Hepatocyte (in vitro differentiated cells): ENCODE measurements around the gene TKT. TPM values are rescaled to one million over a fixed set of nuclear protein-coding genes. Genes with fewer than 3 reads are reported as not detected.
"Not testable (repeated sequence)": the region's sequence is repeated elsewhere in the genome, so short reads cannot be mapped to it uniquely, and the experiment has no call there.

Source experiments
- DNase-seq: peaks from one replicate; pipeline ENCODE4 v3.0.0-alpha.2; 2016; ENCODE audit warnings: low spot score
- H2AFZ ChIP-seq: fragments of 200-600 bp; sonication (generic); 2 replicates; pipeline ENCODE4 v1.6.0; 2016; ENCODE audit warnings: antibody characterized with exemption, mild to moderate bottlenecking
- H3K27ac ChIP-seq: fragments of 200-600 bp; sonication (generic); 2 replicates; pipeline ENCODE4 v1.5.1; 2016; ENCODE audit warnings: mild to moderate bottlenecking
- H3K27me3 ChIP-seq: fragments of 200-600 bp; sonication (generic); 2 replicates; pipeline ENCODE4 v1.6.1; 2016
- H3K36me3 ChIP-seq: fragments of 200-600 bp; sonication (generic); replicated peaks from 2 replicates; pipeline ENCODE4 v1.5.1; 2016; ENCODE audit warnings: low read depth; ENCODE audit not compliant: insufficient read depth
- H3K4me1 ChIP-seq: fragments of 200-600 bp; sonication (generic); 2 replicates; pipeline ENCODE4 v1.5.1; 2016; ENCODE audit warnings: mild to moderate bottlenecking, moderate library complexity; ENCODE audit not compliant: insufficient read depth
- H3K4me2 ChIP-seq: fragments of 200-600 bp; sonication (generic); 2 replicates; pipeline ENCODE4 v1.6.0; 2016
- H3K4me3 ChIP-seq: fragments of 200-600 bp; sonication (generic); 2 replicates; pipeline ENCODE4 v1.5.1; 2016; ENCODE audit warnings: mild to moderate bottlenecking
- H3K79me2 ChIP-seq: fragments of 200-600 bp; sonication (generic); 2 replicates; pipeline ENCODE4 v1.6.0; 2017; ENCODE audit warnings: mild to moderate bottlenecking
- H3K9me2 ChIP-seq: fragments of 200-600 bp; sonication (generic); replicated peaks from 2 replicates; pipeline ENCODE4 v1.6.0; 2017; ENCODE audit warnings: mild to moderate bottlenecking; ENCODE audit not compliant: insufficient read depth
- H3K9me3 ChIP-seq: fragments of 200-600 bp; sonication (generic); 2 replicates; pipeline ENCODE4 v1.5.1; 2016; ENCODE audit warnings: low read depth, mild to moderate bottlenecking
- H4K20me1 ChIP-seq: fragments of 200-600 bp; sonication (generic); 2 replicates; pipeline ENCODE4 v1.6.0; 2016; ENCODE audit warnings: mild to moderate bottlenecking; ENCODE audit not compliant: insufficient read depth, poor library complexity, severe bottlenecking
- CTCF ChIP-seq: fragments of 200-600 bp; sonication (generic); IDR thresholded peaks from 2 replicates; pipeline ENCODE4 v1.5.1; 2016; ENCODE audit warnings: antibody characterized with exemption, mild to moderate bottlenecking; ENCODE audit not compliant: poor library complexity
- EZH2 ChIP-seq: fragments of 200-600 bp; sonication (generic); IDR thresholded peaks from 2 replicates; pipeline ENCODE4 v1.6.1; 2016; ENCODE audit warnings: antibody characterized with exemption, mild to moderate bottlenecking, borderline replicate concordance
- EZH2phosphoT487 ChIP-seq: fragments of 200-600 bp; sonication (generic); IDR thresholded peaks from one replicate; pipeline ENCODE4 v1.6.1; 2018; ENCODE audit warnings: antibody characterized with exemption, mild to moderate bottlenecking, low read depth, moderate library complexity; ENCODE audit not compliant: unreplicated experiment, severe bottlenecking
- WGBS: methylation state at CpG from one replicate; pipeline ENCODE4 v1.1.6; 2016; ENCODE audit warnings: low lambda C conversion rate; ENCODE audit errors: missing lambda C conversion rate; 5-methylcytosine and 5-hydroxymethylcytosine counted together
- polyA plus RNA-seq: library from polyadenylated mRNA; unstranded; fragments of >200 nt; fragmentation: Nextera tagmentation; extraction: Ambion mirVana; gene quantifications from 2 replicates; pipeline ENCODE4 v1.2.1, GENCODE V29; 2016
- total RNA-seq: library from RNA; depleted of rRNA; stranded (reverse); fragments of >200 nt; gene quantifications from 2 replicates; pipeline ENCODE4 v1.2.3, GENCODE V29; 2014

TKT gene
- total and polyA plus RNA-seq, 2 experiments from 2014 or later, result 149 to 265 TPM

- WGBS, result 69% methylated on average over 7 of the region's 7 CpGs
- peaks cover 21% of the 10 kb centered on the region for H3K4me1 ChIP-seq
- H3K4me2 ChIP-seq, result peak overlapping the region; percentile 99
- no peaks in the 10 kb centered on the region for H3K27me3 ChIP-seq
- no peaks in the 10 kb centered on the region for H3K9me2 ChIP-seq
- DNase-seq, result no peak
- peaks cover 49% of the 10 kb centered on the region for H4K20me1 ChIP-seq
- peak overlapping the region; percentile 92 for H3K27ac ChIP-seq
- H3K4me3 ChIP-seq, result peak overlapping the region; percentile 92
- H3K9me3 ChIP-seq, result no peaks in the 10 kb centered on the region
- H3K79me2 ChIP-seq, result peaks cover 65% of the 10 kb centered on the region
- H3K36me3 ChIP-seq, result no peaks in the 10 kb centered on the region
- TF ChIP-seq EZH2phosphoT487 (no peak), CTCF (no peak), EZH2 (no peak)
- H2AFZ ChIP-seq, result no peak overlapping the region
These were observed 1.9 kb downstream of the TKT start for GRCh38 chr3:53253707-53254508.

- not testable (repeated sequence) for H3K4me3 ChIP-seq, H3K27ac ChIP-seq, H3K36me3 ChIP-seq, DNase-seq, H3K9me3 ChIP-seq, H3K9me2 ChIP-seq, H2AFZ ChIP-seq, H3K27me3 ChIP-seq
- Histone ChIP-seq H3K79me2 (peaks cover 74% of the 10 kb centered on the region), H4K20me1 (peaks cover 59% of the 10 kb centered on the region), H3K4me1 (peaks cover 21% of the 10 kb centered on the region), H3K4me2 (peak overlapping the region; percentile 99)
- 92% methylated on average over 8 of the region's 8 CpGs for WGBS
These were observed 2.9 kb downstream of the TKT start for GRCh38 chr3:53252947-53253322.

DNA sequence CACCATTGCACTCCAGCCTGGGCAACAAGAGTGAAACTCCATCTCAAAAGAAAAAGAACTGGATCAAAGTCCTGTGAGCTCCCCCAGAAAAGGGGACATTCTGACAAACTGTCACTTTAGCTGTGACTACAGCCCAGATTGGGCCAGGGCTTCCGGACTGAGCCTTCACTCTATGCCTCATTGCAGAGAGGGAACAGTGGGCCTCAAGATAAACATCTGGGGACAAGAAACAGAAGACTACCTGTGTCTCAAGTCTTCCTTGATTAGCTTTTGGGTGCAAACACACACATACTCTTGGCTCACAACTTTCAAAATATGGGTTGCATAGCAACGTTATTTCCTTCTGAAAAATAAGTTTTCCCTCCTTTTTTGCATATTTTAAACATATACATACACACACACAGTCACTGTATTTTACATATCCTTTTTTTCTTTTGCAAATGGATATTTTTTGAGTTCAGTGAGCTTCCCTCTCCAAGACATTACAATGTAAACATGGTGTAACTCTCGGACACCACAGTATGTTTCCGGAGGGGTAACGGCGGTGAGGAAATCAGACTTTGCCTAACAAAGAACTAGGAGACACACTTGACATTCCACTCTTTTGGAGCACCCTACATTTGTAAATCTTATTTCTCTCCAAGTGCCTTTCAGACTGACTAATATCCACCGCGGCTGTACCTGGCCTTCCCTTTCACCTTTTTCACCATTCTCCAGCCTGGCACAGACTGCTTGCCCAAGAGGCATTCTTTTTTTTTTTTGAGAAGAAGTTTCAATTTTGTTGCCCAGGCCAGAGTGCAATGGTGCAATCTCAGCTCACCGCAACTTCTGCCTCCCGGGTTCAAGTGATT is 3.5 kb downstream of the TKT start:
- Histone ChIP-seq H3K27me3 (no peaks in the 10 kb centered on the region), H3K36me3 (no peaks in the 10 kb centered on the region), H3K9me2 (no peaks in the 10 kb centered on the region), H3K79me2 (peaks cover 81% of the 10 kb centered on the region), H2AFZ (no peak overlapping the region), H4K20me1 (peaks cover 63% of the 10 kb centered on the region), H3K4me3 (no peak overlapping the region), H3K4me2 (peak overlapping the region; percentile 99), H3K9me3 (no peaks in the 10 kb centered on the region), H3K4me1 (peaks cover 21% of the 10 kb centered on the region), H3K27ac (peak overlapping the region; percentile 29)
- no peak for DNase-seq
- WGBS, result 51% methylated on average over 10 of the region's 10 CpGs
- TF ChIP-seq EZH2 (no peak), EZH2phosphoT487 (no peak), CTCF (no peak)
